Endothelial cell of hepatic sinusoid (primary cell): ENCODE results near the gene RECQL.

Experiments used
- in situ Hi-C: cut with HindIII; loops from 2 replicates; pipeline ENCODE4 v1.10.0; 2017; ENCODE audit warnings: low sequenced_read_pairs

RECQL gene, protein sequence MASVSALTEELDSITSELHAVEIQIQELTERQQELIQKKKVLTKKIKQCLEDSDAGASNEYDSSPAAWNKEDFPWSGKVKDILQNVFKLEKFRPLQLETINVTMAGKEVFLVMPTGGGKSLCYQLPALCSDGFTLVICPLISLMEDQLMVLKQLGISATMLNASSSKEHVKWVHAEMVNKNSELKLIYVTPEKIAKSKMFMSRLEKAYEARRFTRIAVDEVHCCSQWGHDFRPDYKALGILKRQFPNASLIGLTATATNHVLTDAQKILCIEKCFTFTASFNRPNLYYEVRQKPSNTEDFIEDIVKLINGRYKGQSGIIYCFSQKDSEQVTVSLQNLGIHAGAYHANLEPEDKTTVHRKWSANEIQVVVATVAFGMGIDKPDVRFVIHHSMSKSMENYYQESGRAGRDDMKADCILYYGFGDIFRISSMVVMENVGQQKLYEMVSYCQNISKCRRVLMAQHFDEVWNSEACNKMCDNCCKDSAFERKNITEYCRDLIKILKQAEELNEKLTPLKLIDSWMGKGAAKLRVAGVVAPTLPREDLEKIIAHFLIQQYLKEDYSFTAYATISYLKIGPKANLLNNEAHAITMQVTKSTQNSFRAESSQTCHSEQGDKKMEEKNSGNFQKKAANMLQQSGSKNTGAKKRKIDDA

DNA sequence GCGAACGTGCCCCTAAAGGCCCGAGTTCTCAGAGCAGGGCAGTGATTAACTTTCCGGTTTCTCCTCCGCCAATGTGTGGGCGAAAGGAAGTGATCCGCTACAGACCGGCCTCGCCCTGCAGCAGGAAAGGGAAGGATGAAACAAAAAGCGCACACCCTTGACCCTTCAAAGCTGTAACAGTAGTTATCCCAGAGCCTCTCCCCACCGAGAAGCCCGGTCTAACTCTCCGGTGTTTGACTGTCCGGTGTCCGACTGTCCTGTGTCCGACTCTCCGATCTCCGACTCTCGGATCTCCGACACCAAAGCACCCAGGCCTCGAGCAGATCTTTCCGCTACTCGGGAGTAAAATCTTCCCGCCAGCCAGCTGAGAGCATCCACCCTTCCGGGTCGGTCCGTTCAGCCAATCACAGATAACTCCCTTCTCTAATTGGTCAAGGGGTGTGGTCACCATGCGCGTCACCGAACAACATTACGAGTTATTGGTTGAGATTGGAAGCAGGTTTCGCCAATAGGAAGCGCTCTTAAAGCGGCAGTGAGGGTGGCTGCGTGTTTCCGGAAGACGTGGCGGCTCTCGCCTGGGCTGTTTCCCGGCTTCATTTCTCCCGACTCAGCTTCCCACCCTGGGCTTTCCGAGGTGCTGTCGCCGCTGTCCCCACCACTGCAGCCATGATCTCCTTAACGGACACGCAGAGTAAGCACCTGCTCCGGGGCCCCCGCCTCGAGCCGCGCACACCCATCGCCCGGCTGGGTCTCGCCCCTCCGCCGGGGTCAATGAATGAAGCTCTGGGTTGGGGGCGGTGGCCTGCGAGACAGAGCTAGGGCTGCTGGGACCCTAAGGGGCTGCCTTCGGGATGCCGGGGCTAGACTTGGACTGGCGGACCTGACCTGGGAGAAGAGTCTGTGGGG lies at the start of gene RECQL, which contains the start of gene GOLT1B:
Gene RECQL, minus strand, starts transcription at position 378 of the 906 bp plus-strand sequence. CDS start 2,065 bp downstream, outside the sequence.
Gene GOLT1B, plus strand, starts transcription at position 532 of the 906 bp plus-strand sequence. Its CDS starts 135 bp downstream, at position 667.
- in situ Hi-C loops: no loop called here

DNA sequence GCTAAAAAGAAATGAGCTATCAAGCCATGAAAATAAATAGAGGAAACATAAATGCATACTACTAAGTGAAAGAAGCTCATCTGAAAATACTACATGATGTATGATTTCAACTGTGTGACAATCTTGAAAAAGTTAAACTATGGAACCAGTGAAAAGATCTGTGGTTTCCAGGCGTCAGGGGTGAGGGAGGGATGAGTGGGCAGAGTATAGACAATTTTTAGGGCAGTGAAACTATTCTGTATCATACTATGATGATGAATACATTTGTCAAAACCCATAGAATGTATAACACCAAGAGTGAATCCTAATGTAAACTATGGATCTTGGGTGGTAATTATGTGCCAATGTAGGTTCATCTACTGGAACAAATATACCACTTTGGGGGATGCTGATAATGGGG lies 46.0 kb upstream of the RECQL start:
- in situ Hi-C loops: no loop called here

DNA sequence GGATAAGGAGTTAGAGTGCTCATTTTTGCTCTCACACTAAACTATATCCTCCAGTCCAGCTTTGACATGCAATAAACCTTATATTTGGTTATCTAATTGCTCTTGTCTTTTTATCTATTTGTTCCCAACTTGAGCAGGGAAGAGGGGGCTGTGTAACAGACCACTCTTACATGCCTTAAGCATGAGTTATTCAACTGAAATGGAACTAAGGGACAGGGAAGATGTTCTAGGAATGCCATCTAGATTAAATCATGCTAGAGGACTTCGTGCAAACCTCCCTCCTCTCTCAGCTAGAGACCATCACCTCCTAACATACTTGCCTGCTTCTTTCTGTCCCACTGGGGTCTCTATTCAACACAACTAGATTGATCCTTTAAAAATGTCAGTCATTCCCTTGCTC lies 45.3 kb upstream of the RECQL start:
- in situ Hi-C loops: no loop called here

- in situ Hi-C loops: no loop called here
These were observed 44.1 kb upstream of the RECQL start for GRCh38 chr12:21545557-21545956.

DNA sequence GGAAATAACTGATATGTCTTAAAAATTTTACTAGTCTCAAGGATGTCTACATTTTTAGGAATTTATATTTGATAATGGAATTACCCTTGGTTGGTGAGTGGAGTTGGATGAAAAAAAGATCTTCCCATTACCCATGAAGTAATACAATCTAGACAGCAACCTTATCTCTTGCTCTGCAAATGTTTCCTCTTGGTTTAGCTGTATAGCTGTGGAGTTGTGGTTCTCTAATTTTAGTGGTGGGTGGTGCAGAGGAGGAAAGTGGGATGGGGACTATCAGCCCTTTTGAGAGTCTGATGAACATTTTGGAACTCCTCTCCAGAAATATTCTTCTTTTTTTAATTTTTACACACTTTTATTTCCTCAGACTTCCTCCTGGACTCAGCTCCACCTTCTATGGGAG lies 41.7 kb upstream of the RECQL start:
- in situ Hi-C loops: no loop called here

GRCh38 chr12:21542403-21542802 lies 41.0 kb upstream of the RECQL start:
- in situ Hi-C loops: no loop called here

- in situ Hi-C loops: no loop called here
These were observed 40.3 kb upstream of the RECQL start for GRCh38 chr12:21541773-21542172.

DNA sequence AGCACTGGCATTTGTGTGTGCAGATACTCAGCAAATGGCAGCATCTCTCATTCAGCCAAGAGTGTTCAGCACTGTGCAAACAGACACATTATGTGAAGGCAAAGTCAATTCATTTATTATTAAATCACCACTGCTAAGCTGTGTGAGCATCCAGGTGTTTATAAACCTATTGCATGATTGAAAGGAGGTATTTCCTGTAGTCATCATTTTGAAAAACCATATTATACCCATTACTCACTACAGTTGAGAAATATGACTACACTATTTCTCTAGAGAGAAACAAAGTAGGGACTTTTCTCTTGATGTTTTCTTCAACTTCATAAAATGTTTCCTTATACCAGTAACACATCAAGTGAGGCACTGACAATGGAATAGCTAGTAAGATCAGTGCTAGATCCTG lies 38.4 kb upstream of the RECQL start:
- in situ Hi-C loops: no loop called here

DNA sequence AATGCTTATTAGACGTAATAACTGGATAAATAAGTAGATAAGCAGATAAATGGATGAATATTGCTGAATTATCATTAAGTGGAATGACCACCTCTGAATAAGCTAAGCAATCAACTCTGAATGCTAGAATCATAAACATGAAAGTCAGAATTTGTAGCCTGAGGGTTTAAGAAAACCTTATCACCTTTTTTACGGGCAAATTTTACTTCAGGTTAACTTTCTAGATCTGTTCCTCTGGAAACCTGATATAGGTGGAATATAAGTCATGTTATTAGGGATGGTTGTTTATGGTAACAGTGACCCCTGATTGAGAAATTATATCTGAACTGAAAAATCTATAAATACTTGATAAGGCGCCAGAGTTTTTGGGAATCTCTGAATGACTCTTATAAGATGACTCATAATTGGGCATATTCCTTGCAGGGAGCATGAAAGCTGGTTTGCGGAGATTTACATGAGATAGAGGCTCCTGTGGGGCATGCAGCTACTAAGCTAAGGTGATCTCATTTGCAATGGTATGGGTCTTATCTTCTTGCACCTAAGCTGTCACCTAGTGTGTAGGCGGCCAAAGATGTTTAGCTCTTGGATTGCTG lies 36.7 kb upstream of the RECQL start:
- in situ Hi-C loops: no loop called here

DNA sequence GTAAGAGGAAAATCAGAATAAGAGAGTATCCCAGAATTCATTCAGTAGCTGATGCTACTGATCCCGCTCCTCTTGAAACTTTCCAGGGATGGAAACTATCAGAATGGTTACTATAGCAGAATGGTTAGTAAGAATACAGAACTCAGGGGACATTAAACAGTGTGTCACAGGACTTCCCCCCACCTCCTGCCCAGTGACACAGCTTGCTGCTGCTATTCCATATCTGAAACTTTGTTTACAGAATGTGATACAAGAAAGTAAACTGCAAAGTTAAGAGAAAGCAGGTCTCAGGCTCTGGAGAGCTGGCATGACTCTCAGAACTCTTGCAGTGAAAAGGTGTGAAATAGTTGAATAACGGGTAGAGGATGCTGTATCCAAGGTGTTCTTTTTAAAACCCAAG lies 28.0 kb upstream of the RECQL start:
- in situ Hi-C loops: no loop called here

DNA sequence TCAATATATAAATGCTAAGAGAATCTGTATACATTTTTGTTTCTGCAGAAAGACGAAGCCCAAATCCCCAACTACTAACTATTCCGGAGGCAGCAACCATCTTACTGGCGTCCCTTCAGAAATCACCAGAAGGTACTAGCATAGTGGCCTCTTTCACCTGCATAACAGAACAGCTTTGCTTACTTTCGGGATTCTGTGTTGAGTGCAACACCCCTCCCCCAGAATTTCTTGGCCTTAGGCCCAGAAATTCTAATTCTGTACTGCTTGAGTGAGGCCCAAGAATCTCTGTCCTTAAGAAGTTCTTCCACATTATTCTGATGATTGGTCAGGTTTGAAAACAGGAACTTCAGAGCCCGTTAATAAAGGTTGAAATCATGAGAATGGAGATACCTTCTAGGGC lies 27.5 kb upstream of the RECQL start:
- in situ Hi-C loops: no loop called here

- in situ Hi-C loops: no loop called here
These were observed 26.2 kb upstream of the RECQL start for GRCh38 chr12:21527451-21528180.

DNA sequence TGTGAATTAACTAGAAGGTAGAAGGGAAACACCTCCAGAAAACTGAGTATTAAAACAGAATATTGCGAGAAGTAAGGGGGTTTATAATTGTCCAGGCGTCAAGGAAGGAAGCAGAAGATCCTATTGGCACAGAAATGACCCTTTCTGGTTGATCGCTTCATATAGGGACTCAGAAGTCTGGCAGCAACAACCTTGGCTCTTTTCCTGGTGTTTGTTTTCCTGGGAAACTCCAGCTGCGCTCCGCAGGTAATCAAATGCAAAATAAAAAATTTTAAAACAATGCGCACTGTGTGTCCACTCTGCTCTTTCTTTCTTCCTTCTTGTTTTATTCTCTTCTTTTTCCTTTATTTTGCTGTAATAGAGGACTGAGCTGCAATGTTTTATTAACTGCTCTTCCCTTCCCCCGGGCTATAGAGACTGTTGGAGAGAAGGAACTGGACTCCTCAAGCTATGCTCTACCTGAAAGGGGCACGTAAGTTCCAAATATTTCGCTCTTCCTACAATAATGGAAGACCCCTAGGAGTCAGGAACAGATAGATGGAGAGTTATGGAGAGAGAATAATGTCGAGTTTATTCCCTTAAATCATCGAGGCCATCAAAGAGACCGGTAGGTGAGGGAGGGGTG lies 25.4 kb upstream of the RECQL start:
- in situ Hi-C loops: no loop called here

GRCh38 chr12:21526053-21526452 lies 24.6 kb upstream of the RECQL start, which contains the start of gene SPX:
Gene SPX (plus strand): TSS chr12:21526296. CDS start chr12:21526473, 177 bp downstream.
- in situ Hi-C loops: no loop called here

DNA sequence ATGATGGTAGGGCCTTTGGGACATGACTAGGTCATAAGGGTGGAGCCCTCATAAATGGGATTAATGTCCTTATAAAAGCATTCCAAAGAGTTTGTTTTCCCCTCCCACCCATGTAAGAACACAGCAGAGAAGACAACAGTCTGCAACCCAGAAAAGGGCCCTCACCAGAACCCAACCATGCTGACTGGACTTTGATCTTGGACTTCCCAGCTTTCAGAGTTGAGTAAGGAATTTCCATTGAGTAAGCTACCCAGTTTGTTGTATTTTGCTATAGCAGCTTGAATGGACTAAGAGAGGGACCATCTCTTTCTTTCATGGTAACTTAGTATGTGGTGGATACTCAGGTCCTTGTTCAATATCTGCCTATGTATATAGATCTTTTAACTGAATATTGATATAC lies 21.7 kb upstream of the RECQL start:
- in situ Hi-C loops: no loop called here

DNA sequence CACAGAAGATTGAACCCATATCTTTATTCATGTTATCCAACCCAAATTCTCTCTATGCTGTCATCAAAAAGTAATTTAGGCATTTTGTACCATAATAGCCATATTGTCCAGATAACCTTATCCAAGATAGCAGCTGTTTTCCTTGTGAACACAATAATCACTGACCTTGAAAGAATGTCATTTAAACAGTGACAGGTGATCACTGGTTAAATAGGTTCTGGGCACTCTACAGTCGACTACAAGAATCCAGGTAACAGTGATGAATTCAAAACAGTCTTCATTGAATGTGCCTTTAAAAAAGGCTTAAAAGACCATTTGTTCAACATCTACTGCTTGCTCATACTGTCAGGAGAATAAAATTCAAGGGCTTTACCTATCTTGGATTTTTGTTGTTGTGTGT lies 20.1 kb upstream of the RECQL start:
- in situ Hi-C loops: no loop called here

DNA sequence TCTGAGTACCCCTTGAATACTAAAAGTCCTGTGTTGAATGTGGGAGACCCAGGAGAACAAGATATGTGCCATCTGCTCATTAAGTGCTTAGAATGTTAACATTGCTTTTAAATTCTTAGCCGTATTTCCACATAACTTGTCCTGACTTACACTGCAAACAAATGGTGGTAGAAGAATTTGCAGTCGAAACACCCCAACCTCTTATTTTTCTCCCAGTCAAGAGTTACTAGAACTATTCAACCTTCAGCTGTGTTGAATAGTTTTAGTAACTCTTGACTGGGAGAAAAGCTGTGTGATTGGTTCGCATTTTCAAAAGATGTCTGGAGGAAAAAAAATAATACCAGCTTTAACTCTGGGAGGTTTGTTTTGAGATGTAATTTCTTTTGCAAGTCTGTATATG lies 17.0 kb upstream of the RECQL start:
- in situ Hi-C loops: no loop called here

DNA sequence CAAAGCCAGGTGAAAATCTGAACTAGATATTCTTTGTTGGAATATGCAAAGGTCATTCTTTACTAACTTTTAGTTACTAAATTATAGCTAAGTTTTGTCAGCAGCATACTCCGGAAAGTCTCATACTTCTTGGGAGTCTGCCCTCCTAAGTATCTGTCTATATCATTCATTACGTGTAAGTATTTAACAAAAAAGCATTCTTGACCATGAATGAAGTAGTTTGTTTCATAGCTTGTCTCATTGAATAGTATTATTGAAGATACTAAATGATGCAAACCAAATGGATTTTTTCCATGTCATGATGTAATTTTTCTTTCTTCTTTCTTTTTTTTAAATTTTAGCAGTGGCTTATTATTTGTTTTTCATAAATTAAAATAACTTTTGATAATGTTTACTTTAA lies 14.8 kb upstream of the RECQL start:
- in situ Hi-C loops: no loop called here

DNA sequence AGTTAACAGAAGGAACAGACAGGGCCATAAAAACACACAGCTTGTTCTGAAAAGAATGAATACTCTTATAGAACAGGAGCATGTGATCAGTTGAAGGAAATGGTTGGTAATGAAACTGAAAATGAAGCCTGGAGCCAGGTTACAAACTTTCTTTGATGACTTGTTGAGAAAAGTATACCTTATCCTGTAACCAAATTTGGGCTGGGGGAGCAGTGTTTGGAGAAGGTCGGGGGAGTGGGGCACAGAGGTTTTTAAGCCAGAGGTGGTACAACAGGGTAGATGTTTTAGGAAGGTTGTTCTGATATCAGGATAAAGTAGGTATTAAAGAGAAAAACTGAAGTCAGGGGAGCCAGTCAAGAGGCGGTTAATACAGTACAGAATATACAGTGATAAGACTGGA lies 8.3 kb upstream of the RECQL start:
- in situ Hi-C loops: no loop called here

GRCh38 chr12:21507849-21508248 lies 6.4 kb upstream of the RECQL start:
- in situ Hi-C loops: no loop called here
